Tibial nerve (tissue), 4 donors: Measurements from ENCODE around the gene RNF167. TPM values are rescaled to one million over a fixed set of nuclear protein-coding genes. Genes with fewer than 3 reads are reported as not detected.

ENCODE experiments used
- DNase-seq, 2 donors: peaks; one replicate each; pipeline ENCODE4 v3.0.0-alpha.2; 2019; ENCODE audit warnings: low spot score in 2 of 2
- H3K27ac ChIP-seq, 4 donors: fragments of 200-600 bp; sonication (generic) in 3 of 4; one replicate each; pipeline ENCODE4 v1.5.1; 2017 to 2019; ENCODE audit warnings: mild to moderate bottlenecking in 1 of 4
- H3K27me3 ChIP-seq, 2 donors: fragments of 200-600 bp; sonication (generic) in 1 of 2; one replicate each; pipeline versions ENCODE4 v1.5.1 to v1.6.0; 2017 to 2019
- H3K36me3 ChIP-seq, 3 donors: fragments of 200-600 bp; sonication (generic); one replicate each; pipeline ENCODE4 v1.5.1; 2018 to 2019
- H3K4me1 ChIP-seq, 4 donors: fragments of 200-600 bp; sonication (generic) in 3 of 4; one replicate each; pipeline ENCODE4 v1.5.1; 2017 to 2019
- H3K4me3 ChIP-seq, 4 donors: fragments of 200-600 bp; sonication (generic) in 3 of 4; one replicate each; pipeline ENCODE4 v1.5.1; 2017 to 2019; ENCODE audit warnings: mild to moderate bottlenecking in 1 of 4, moderate library complexity in 1 of 4
- H3K9me3 ChIP-seq, 4 donors: fragments of 200-600 bp; sonication (generic) in 3 of 4; one replicate each; pipeline ENCODE4 v1.5.1; 2017 to 2019
- CTCF ChIP-seq, 5 experiments: fragments of 200-600 bp in 3 of 5; fragments of 450-650 bp in 2 of 5; sonication (generic) in 3 of 5; IDR thresholded peaks; one replicate each; pipeline ENCODE4 v1.5.1; 2016 to 2019; ENCODE audit warnings: antibody characterized with exemption in 5 of 5, mild to moderate bottlenecking in 3 of 5, moderate library complexity in 2 of 5
- EP300 ChIP-seq, 2 donors: sonication (generic); formaldehyde crosslinking; IDR thresholded peaks; one replicate each; pipeline ENCODE4 v1.6.1; 2017; ENCODE audit warnings: antibody characterized with exemption in 2 of 2, mild to moderate bottlenecking in 1 of 2
- POLR2A ChIP-seq, 2 donors: fragments of 450-650 bp; IDR thresholded peaks; one replicate each; pipeline ENCODE4 v1.6.1; 2017; ENCODE audit warnings: antibody characterized with exemption in 2 of 2, mild to moderate bottlenecking in 2 of 2, moderate library complexity in 2 of 2
- WGBS, 2 donors: methylation state at CpG; one replicate each; pipeline ENCODE4 v1.1.5; 2018; 5-methylcytosine and 5-hydroxymethylcytosine counted together
- total RNA-seq, 4 donors: library from RNA; depleted of rRNA; stranded (reverse); fragments of >200 nt; gene quantifications; one replicate each; pipeline ENCODE4 v1.1.0, GENCODE V29; 2016

RNF167 gene
- total RNA-seq, 4 donors from 2014 or later: 45.0 to 55.0 (median 51.4) TPM

- DNase-seq: no peak
- no peaks in the 10 kb centered on the region for H3K27me3 ChIP-seq
- no peak for TF ChIP-seq EP300 (IDR thresholded peaks at IDR 0.05)
- TF ChIP-seq CTCF (IDR thresholded peaks at IDR 0.05): no peak
- TF ChIP-seq POLR2A (IDR thresholded peaks at IDR 0.05): no peak
- 19 to 22% methylated on average over 23 of the region's 23 CpGs for WGBS, 2 donors
- no peaks in the 10 kb centered on the region for H3K9me3 ChIP-seq
- H3K36me3 ChIP-seq: peaks cover 0 to 42% (median 16%) of the 10 kb centered on the region in 3 donors
- peak overlapping the region; percentile 74 to 95 (median 92) for H3K27ac ChIP-seq
- peak overlapping the region; percentile 64 to 87 (median 70) for H3K4me3 ChIP-seq
- peaks cover 0 to 44% (median 22%) of the 10 kb centered on the region in 4 donors for H3K4me1 ChIP-seq
Observed at GRCh38 chr17:4968486-4969046, 28.5 kb downstream of the RNF167 start.

- H3K4me1 ChIP-seq: peaks cover 0 to 44% (median 22%) of the 10 kb centered on the region in 4 donors
- 18 to 45% methylated on average over 15 of the region's 15 CpGs for WGBS, 2 donors
- no peak for TF ChIP-seq POLR2A (IDR thresholded peaks at IDR 0.05)
- peak in 1 of 2 donors; percentile 29 for TF ChIP-seq EP300 (IDR thresholded peaks at IDR 0.05)
- peaks cover 0 to 47% (median 19%) of the 10 kb centered on the region in 3 donors for H3K36me3 ChIP-seq
- H3K27ac ChIP-seq: peak overlapping the region; percentile 74 to 95 (median 92)
- DNase-seq: no peak
- no peaks in the 10 kb centered on the region for H3K9me3 ChIP-seq
- peak overlapping the region; percentile 64 to 87 (median 70) for H3K4me3 ChIP-seq
- no peaks in the 10 kb centered on the region for H3K27me3 ChIP-seq
Observed at GRCh38 chr17:4969047-4969550, 29.0 kb downstream of the RNF167 start.

DNA sequence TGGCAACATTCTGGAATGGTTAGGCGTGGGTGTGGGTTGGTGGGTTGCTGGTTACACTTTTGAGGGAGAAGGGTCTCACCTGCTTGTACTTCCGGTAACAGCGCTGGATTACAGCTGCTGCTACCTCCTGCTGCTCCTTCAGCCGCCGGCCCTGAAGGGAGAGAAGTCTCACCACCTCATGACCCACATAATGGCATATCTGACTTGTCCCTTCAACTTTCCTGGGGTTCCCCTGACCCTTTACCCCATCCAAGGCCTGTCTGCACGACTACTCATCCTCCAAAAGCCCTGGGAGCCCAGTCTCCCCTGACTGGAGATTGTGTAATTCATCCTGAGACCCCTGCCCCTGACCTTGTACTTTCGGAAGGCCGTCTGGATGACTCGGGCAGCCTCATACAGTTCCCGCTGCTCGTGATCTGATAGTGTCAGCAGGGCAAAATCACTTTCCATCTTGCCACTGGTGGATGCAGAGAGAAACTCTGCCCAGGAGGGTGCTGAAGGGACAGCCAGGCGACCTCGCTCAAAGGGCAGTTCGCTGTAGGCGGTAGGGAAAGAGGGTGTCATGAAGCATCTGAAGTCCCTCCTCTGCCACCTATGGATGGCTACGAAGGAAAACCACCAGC lies 29.6 kb downstream of the RNF167 start:
- peaks cover 4 to 53% (median 19%) of the 10 kb centered on the region in 3 donors for H3K36me3 ChIP-seq
- no peaks in the 10 kb centered on the region for H3K9me3 ChIP-seq
- no peak for DNase-seq
- WGBS, 2 donors: 56 to 65% methylated on average over 16 of the region's 16 CpGs
- H3K27ac ChIP-seq: peak overlapping the region; percentile 74 to 95 (median 92)
- no peak for TF ChIP-seq POLR2A (IDR thresholded peaks at IDR 0.05)
- TF ChIP-seq EP300 (IDR thresholded peaks at IDR 0.05): no peak
- TF ChIP-seq CTCF (IDR thresholded peaks at IDR 0.05): no peak
- H3K4me1 ChIP-seq: peaks cover 0 to 44% (median 22%) of the 10 kb centered on the region in 4 donors
- no peaks in the 10 kb centered on the region for H3K27me3 ChIP-seq
- peak overlapping the region in 1 of 4 donors; percentile 76 for H3K4me3 ChIP-seq

GRCh38 chr17:4970273-4970672 lies 30.2 kb downstream of the RNF167 start:
- no peak for DNase-seq
- H3K36me3 ChIP-seq: peaks cover 4 to 57% (median 19%) of the 10 kb centered on the region in 3 donors

DNA sequence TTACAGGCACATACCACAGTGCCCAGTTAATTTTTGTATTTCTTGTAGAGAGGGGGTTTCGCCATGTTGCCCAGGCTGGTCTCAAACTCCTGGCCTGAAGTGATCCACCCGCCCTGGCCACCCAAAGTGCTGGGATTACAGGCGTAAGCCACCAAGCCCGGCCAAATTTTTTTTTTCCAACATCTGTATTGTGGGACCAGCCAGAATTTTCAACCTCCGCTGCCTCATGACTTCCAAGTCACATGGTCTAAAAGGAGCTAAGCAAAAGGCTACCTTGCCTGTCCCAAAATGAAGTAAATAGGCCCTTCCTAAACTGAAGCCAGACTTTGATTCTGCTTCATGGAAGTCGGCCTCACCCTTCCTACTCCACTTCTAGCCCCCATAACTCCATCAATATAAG lies 31.8 kb downstream of the RNF167 start:
- no peak for DNase-seq
- Histone ChIP-seq H3K27me3 (no peaks in the 10 kb centered on the region), H3K9me3 (no peaks in the 10 kb centered on the region), H3K27ac (peak overlapping the region in 1 of 4 donors; percentile 48), H3K4me3 (no peak overlapping the region), H3K4me1 (peaks cover 0 to 30% (median 14%) of the 10 kb centered on the region in 4 donors), H3K36me3 (peaks cover 4 to 73% (median 19%) of the 10 kb centered on the region in 3 donors)
- no peak for TF ChIP-seq EP300 (IDR thresholded peaks at IDR 0.05)
- TF ChIP-seq CTCF (IDR thresholded peaks at IDR 0.05): no peak
- TF ChIP-seq POLR2A (IDR thresholded peaks at IDR 0.05): no peak
- WGBS, 2 donors: 85 to 86% methylated on average over 6 of the region's 6 CpGs

More at GRCh38 chr17:4970273-4970672, 30.2 kb downstream of the RNF167 start:
- no peaks in the 10 kb centered on the region for H3K27me3 ChIP-seq
- no peak overlapping the region for H3K4me3 ChIP-seq
- peak overlapping the region in 3 of 4 donors; percentile 74 to 95 (median 94) for H3K27ac ChIP-seq
- no peaks in the 10 kb centered on the region for H3K9me3 ChIP-seq
- TF ChIP-seq EP300 (IDR thresholded peaks at IDR 0.05): no peak
- TF ChIP-seq POLR2A (IDR thresholded peaks at IDR 0.05): no peak
- TF ChIP-seq CTCF (IDR thresholded peaks at IDR 0.05): no peak
- peaks cover 0 to 42% (median 22%) of the 10 kb centered on the region in 4 donors for H3K4me1 ChIP-seq
- WGBS, 2 donors: 84 to 95% methylated on average over 8 of the region's 8 CpGs
